ENCODE results near the gene CYP27C1. TPM values are rescaled to one million over a fixed set of nuclear protein-coding genes. Genes with fewer than 3 reads are reported as not detected.

The CYP27C1 gene
- total and polyA plus RNA-seq, 9 of the 15 experiments (the other 6 are each of a cell fraction or from before 2014, with no cell fraction given) = not detected

DNA sequence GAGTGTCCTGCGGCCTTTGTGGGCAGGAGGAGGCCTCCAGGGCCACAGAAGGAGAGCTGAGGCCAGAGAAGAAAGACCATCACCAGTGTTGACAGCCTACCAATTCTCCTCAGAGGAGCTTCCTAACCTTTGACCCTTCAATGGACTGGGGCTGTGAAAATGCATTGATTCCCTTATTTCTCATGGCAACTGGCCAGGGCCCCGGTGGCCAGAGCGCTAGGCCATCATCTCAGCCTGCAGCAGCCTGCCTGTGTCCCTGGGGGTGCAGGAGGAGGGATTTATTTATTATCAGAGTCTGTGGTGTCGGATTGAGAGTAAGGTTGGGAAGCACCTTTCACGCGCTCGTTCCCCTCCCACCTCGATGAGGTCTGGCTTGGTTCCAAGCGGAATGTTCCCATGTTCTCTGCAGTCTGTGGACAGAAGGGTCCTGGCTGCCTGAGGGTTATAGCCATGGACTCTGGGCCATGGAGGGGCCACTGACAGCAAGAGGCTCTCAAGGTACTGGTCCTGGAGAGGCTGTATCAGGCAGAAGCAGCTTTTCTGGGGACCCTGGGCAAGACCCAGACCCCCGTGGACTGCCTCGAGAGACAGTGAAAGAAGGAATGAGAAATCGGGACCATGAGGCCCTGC is 53.8 kb downstream of the CYP27C1 start (continued):
- TF ChIP-seq, protein P1, sequence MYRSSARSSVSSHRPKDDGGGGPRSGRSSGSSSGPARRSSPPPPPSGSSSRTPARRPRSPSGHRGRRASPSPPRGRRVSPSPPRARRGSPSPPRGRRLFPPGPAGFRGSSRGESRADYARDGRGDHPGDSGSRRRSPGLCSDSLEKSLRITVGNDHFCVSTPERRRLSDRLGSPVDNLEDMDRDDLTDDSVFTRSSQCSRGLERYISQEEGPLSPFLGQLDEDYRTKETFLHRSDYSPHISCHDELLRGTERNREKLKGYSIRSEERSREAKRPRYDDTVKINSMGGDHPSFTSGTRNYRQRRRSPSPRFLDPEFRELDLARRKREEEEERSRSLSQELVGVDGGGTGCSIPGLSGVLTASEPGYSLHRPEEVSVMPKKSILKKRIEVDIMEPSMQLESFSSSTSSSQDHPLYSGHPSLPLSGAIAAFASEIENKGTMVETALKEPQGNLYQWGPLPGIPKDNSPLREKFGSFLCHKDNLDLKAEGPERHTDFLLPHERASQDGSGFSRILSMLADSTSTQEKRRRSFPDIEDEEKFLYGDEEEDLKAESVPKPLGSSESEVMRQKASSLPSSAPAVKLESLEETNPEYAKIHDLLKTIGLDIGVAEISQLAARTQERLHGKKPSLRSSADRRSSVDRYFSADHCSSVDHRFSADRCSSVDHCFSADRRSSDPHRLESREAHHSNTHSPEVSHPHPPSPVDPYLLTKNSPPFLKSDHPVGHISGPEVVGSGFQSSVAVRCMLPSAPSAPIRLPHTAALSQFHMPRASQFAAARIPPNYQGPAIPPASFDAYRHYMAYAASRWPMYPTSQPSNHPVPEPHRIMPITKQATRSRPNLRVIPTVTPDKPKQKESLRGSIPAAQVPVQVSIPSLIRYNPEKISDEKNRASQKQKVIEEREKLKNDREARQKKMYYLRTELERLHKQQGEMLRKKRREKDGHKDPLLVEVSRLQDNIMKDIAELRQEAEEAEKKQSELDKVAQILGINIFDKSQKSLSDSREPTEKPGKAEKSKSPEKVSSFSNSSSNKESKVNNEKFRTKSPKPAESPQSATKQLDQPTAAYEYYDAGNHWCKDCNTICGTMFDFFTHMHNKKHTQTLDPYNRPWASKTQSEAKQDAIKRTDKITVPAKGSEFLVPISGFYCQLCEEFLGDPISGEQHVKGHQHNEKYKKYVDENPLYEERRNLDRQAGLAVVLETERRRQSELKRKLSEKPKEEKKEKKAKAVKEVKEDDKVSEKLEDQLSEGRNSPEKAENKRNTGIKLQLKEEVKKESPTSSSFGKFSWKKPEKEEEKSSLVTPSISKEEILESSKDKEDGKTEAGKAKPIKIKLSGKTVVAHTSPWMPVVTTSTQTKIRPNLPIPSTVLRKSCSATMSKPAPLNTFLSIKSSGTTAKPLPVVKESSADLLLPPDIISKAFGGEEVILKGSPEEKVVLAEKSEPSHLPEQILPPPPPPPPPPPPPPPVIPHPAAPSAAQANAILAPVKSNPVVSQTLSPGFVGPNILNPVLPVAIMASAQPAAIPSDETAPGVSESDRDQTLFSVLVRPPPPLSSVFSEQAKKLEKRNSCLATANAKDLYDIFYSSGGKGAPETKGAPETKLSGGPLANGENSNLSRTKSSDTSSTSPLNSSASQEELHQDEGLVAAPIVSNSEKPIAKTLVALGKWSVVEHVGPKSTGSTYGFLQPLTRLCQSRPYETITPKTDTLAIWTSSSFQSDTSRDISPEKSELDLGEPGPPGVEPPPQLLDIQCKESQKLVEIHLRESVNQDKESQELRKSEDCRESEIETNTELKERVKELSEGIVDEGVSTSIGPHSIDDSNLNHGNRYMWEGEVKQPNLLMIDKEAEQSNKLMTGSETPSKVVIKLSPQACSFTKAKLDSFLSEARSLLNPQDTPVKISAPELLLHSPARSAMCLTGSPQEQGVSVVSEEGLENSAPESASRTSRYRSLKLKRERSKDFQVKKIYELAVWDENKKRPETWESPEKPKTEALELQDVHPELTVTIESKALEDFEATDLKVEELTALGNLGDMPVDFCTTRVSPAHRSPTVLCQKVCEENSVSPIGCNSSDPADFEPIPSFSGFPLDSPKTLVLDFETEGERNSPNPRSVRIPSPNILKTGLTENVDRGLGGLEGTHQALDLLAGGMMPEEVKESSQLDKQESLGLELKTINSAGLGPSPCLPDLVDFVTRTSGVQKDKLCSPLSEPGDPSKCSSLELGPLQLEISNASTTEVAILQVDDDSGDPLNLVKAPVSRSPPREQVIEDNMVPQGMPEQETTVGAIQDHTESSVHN (IDR thresholded peaks at IDR 0.05; ENCODE audit: borderline replicate concordance in 1 of 2, low read depth in 1 of 2) = no peak
- TF ChIP-seq, protein P2, sequence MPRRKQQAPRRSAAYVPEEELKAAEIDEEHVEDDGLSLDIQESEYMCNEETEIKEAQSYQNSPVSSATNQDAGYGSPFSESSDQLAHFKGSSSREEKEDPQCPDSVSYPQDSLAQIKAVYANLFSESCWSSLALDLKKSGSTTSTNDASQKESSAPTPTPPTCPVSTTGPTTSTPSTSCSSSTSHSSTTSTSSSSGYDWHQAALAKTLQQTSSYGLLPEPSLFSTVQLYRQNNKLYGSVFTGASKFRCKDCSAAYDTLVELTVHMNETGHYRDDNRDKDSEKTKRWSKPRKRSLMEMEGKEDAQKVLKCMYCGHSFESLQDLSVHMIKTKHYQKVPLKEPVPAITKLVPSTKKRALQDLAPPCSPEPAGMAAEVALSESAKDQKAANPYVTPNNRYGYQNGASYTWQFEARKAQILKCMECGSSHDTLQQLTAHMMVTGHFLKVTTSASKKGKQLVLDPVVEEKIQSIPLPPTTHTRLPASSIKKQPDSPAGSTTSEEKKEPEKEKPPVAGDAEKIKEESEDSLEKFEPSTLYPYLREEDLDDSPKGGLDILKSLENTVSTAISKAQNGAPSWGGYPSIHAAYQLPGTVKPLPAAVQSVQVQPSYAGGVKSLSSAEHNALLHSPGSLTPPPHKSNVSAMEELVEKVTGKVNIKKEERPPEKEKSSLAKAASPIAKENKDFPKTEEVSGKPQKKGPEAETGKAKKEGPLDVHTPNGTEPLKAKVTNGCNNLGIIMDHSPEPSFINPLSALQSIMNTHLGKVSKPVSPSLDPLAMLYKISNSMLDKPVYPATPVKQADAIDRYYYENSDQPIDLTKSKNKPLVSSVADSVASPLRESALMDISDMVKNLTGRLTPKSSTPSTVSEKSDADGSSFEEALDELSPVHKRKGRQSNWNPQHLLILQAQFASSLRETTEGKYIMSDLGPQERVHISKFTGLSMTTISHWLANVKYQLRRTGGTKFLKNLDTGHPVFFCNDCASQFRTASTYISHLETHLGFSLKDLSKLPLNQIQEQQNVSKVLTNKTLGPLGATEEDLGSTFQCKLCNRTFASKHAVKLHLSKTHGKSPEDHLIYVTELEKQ (CRISPR knock-in tag; IDR thresholded peaks at IDR 0.05) = no peak
- TF ChIP-seq TRIM25 (IDR thresholded peaks at IDR 0.05; ENCODE audit: borderline replicate concordance) (no peak), BHLHE40 (IDR thresholded peaks at IDR 0.05; ENCODE audit: low read length) (no peak), SRSF9 (IDR thresholded peaks at IDR 0.05; ENCODE audit: borderline replicate concordance, low read depth, low read length) (no peak), MTF1 (CRISPR knock-in tag; IDR thresholded peaks at IDR 0.05; ENCODE audit: borderline replicate concordance) (no peak), CBX5 (IDR thresholded peaks at IDR 0.05; ENCODE audit: borderline replicate concordance, low read depth) (no peak), ZNF384 (IDR thresholded peaks at IDR 0.05; ENCODE audit: low read depth, low read length) (no peak), PHF20 (IDR thresholded peaks at IDR 0.05; ENCODE audit: partially characterized antibody) (no peak)
